Measurements from ENCODE around the gene HRH4.

- TF ChIP-seq CTCF (conservative IDR thresholded peaks at IDR 0.05; ENCODE audit: low read length): no peak
- TF ChIP-seq EZH2phosphoT487 (IDR thresholded peaks at IDR 0.05; ENCODE audit: borderline replicate concordance, low read depth, low read length): no peak
Observed at GRCh38 chr18:24472591-24472990, 12.2 kb downstream of the HRH4 start.

Data from OCI-LY7 (cell line).